HPDE6-E6E7 (cell line): Measurements from ENCODE around the gene SRGAP1.
"Not testable (repeated sequence)": the region's sequence is repeated elsewhere in the genome, so short reads cannot be mapped to it uniquely, and the experiment has no call there.

Source experiments
- DNase-seq: peaks from one replicate; pipeline ENCODE4 v3.0.0; 2011; ENCODE audit warnings: missing footprints; ENCODE audit errors: extremely low spot score

The SRGAP1 gene

DNA sequence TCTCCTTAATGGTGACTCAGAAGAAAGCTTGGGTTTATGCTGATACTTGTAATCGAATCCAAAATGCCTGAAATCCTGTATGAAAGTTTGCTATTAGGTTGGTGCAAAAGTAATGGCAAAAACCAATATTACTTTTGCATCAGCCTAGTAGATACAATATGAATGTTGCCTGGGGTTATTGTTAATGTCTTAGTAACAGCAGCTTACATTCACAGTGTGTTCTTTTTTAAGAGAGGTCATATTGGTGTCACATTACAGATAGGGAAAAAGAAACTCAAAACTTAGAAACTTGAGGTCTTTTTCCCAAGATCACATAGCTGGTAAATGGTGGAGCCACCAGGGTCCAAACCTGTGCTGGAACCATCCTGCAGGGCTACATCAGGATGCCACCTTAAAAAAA, 25.2 kb downstream of the SRGAP1 start:
- no peak for DNase-seq

GRCh38 chr12:63870838-63871237, 26.3 kb downstream of the SRGAP1 start:
- no peak for DNase-seq

DNA sequence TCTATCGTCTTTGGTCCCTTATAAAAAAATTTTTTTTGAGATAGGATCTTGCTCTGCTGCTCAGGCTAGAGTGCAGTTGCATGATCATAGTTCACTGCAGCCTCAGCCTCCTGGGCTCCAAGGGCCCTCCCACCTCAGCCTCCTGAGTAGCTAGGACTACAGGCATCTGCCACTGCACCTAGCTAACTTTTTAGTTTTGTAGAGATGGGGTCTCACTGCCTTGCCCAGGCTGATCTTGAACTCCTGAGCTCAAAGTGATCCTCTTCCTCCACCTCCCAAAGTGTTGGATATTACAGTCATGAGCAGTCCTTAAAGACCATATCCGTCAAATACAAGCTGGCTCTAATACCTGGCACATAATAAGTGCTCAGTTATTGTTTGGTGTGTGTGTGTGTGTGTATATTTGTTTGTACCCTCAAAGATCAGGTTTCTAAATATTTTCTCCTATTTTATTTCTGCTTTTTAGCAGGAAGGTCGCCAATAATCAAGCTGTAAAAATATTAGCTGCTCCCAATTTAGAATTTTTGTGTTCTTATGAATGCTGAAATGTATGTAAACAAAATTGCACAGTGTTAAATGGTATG, 30.5 kb downstream of the SRGAP1 start:
- DNase-seq: no peak

DNA sequence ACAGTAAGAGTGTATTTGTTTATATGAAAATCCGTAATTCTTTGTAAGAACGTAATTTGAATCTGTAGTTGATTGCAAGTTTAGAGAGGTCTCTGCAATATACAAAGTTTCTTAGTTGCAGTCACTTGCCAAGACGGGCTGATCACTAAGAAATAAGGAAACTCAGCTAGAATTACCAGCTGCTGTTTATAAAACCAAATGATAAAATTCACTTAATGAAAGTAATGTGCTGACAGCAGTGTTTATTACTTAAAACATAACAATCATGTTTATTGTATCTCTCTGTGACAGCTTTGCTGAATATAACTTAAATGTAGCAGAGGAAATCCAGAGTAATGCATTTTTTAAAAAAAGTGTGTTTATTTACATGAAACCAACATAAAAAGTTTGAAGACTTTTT, 31.2 kb downstream of the SRGAP1 start:
- no peak for DNase-seq

- DNase-seq: no peak
Observed at GRCh38 chr12:63876980-63877379, 32.5 kb downstream of the SRGAP1 start.

DNA sequence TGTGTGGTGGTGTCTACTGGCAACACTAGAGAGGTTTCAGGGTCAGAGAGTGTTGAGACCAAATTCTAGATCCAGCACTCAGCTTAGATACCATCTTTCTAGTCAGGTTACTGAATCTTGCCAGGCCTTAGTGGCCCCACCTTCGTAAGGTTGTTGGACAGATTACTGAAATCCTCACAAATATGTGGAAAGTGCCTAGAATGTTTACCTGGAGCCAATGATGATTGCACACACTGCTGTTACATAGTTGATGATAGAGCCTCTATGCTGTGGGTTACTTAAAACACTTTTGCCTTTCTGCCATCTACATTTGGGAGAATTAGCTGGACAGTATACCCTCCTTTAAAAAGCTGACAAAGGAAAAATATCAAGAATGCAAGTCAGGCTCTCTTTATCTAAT, 33.2 kb downstream of the SRGAP1 start:
- no peak for DNase-seq

GRCh38 chr12:63880235-63880634, 35.7 kb downstream of the SRGAP1 start:
- not testable (repeated sequence) for DNase-seq

DNA sequence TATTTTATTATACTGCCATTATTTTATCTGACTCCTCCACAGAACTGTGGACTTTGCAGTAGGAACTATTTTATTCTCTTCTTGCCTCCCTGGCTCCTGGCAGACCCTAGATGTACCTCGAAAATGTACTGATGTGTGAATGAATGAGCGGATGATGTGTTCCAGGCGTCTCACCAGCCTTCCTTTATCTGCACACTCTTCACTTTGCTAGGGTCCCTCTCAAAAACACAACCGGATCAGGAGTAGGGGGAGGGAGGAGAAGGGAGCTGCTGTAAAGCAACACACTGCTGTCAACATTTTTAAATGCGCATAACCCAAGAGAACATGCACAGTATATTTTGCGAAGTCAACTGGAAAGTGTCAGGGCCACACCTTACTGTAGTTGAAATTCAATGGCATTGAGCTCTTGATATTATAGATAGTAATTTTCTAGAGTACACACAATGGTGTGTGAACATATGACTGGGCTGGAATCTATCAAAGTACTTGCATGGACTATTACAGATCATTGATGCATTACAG, 36.3 kb downstream of the SRGAP1 start:
- DNase-seq: no peak

GRCh38 chr12:63882844-63883243, 38.3 kb downstream of the SRGAP1 start:
- DNase-seq: no peak

- DNase-seq: no peak
Observed at GRCh38 chr12:63885401-63885800, 40.9 kb downstream of the SRGAP1 start.

GRCh38 chr12:63888908-63889635, 44.6 kb downstream of the SRGAP1 start:
- no peak for DNase-seq

GRCh38 chr12:63889721-63890509, 45.4 kb downstream of the SRGAP1 start:
- DNase-seq: no peak

GRCh38 chr12:63893170-63893569, 48.7 kb downstream of the SRGAP1 start:
- no peak for DNase-seq

DNA sequence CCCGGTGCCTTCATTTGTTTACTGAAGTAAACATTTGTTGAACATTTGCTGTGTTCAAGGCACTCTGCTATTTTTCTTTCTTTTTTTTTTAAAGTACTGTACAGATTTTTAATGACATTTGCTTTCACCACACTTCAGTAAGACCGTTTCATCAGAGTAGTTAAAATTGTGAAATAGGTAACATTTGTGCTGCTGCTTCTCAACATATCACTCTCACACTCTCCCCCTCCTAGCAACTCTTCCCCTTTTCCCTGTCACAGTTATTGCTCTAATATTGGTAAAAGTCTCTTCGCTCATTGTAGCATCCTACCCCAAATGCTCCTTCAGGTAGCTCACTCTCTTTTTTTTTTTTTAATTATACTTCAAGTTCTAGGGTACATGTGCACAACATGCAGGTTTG, 49.6 kb downstream of the SRGAP1 start:
- no peak for DNase-seq

DNA sequence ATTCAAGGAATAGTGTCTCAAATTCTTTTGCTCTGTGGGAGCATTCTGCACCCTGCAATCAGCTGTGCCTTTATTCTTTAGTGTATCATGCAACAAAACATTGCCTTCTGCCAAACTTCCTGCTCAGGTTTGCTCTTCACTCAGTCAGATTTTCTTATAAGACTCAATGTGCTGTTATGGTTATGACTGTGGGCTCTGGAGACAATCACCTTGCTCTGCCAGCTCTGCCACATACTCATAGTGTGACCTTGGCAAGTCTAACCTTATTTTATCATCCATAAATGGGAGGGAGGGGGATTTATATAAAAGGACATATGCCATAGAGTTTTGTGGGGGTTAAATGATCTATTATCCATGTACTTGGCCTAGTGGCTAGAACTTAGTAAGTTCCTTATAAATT, 51.3 kb downstream of the SRGAP1 start:
- DNase-seq: no peak

DNA sequence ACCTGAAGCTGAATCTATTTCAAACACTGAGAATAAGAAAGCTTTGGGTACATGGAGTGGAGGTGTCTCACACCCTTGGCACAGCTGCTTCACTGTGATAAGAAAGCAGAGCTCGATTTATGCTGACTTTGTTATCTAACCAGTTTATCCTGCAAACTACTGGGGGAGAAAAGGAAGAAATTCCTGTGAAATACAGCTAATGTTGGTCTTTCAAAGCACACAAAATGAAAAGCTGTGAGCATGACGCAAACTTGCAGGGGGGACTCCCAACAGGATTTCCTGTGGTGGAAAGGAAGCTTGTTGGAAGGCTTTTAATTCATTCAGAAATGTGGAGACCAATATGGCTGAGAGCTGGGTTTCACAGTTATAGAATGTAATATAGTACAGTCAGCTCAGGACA, 53.4 kb downstream of the SRGAP1 start:
- no peak for DNase-seq

- no peak for DNase-seq
Observed at GRCh38 chr12:63898764-63899337, 54.4 kb downstream of the SRGAP1 start.

GRCh38 chr12:63899396-63899795, 54.9 kb downstream of the SRGAP1 start:
- no peak for DNase-seq

DNA sequence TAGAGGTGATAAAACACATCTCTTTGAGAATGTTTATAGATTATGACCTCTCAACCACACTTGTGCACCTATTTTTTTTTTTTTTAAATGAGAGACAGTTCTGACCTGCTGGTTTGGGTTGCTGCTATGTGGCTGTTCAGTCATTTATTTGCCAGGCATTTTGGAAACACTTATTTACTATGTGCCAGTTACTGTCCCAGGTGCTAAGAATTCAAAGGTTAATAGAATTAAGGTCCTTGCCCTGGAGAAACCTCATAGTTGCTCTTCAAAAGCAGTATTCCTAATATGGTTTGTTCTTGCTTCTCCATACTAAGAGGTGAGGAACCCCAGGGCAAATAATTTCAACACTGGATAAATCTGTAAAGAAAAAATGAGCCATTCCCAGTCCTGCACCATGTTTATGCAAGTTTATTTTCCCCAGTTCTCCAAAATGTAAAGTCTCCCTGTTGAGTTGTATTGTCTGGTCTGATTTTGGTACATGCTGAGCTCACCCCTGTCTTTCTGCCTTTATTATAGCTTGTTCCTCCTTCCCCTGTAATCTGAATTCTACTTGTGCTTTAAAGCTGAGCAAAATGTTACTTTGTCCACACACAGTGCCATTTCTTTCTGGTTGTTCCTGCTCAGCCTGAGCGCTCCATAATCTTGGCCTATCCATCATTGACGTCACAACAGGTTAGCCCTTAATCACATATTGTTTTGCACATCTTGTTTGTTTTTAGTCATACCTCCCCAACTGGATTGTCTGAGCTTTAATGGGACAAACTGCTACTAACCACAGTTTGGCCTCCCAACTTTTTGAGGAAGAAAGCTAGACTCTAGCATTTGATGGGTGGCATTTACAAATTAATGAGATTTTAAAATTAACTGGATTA, 56.7 kb downstream of the SRGAP1 start:
- DNase-seq: no peak

DNA sequence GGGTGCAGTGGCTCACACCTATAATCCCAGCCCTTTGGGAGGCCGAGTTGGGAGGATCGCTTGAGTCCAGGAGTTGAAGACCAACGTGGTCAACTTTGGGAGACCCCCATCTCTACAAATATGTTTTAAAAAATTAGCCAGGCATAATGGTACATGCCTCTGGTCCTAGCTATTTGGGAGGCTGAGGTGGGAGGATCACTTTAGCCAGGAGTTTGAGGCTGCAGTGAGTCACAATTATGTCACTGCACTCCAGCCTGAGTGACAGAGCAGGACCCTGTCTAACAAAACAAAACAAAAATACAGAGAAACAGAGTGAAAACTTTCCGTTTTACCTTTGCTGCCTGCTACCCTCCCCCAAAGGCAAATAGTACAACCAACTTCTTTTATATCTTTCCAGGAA, 60.2 kb downstream of the SRGAP1 start:
- DNase-seq: no peak

DNA sequence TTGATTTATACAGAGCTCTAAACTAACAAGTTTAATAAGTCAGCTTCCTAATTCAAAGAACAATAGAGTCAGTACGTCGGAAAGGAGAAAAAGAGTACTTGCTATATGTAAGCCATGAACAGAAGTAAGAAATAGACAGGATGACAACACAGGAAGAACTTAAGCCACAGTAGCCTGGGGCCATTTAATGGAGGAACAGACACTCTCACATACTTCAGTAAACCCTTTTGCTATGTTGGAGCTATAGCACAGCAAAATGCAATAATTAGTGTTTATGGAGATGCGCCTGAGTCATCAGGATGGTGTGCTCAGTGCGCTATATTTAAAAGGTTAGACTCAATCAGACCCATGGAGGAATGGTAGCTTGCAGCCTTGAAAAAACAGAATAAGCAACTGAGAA, 61.0 kb downstream of the SRGAP1 start:
- DNase-seq: no peak
